Loucy (cell line): ENCODE results near the gene EML1.

Experiments used
- H2AFZ ChIP-seq: fragments of 200-600 bp; sonication (generic); 2 replicates; pipeline ENCODE4 v1.6.0; 2016; ENCODE audit warnings: antibody characterized with exemption, mild to moderate bottlenecking, low read length, moderate library complexity
- H3F3A ChIP-seq: fragments of 200-600 bp; 2 replicates; pipeline ENCODE4 v1.6.0; 2016; ENCODE audit warnings: antibody characterized with exemption, low read depth, mild to moderate bottlenecking
- H3K27me3 ChIP-seq: fragments of 200-600 bp; sonication (generic); 2 replicates; pipeline ENCODE4 v1.6.1; 2014; ENCODE audit warnings: low read length, mild to moderate bottlenecking; ENCODE audit not compliant: insufficient read depth, poor library complexity, severe bottlenecking
- H3K36me3 ChIP-seq: fragments of 200-600 bp; sonication (generic); 2 replicates; pipeline ENCODE4 v1.6.1; 2016; ENCODE audit warnings: low read length; ENCODE audit not compliant: insufficient read depth
- H3K4me1 ChIP-seq: fragments of 200-600 bp; sonication (generic); 2 replicates; pipeline ENCODE4 v1.5.1; 2014; ENCODE audit warnings: low read length, mild to moderate bottlenecking; ENCODE audit not compliant: insufficient read depth, poor library complexity, severe bottlenecking
- H3K4me2 ChIP-seq: fragments of 200-600 bp; sonication (generic); 2 replicates; pipeline ENCODE4 v1.6.0; 2014; ENCODE audit warnings: antibody characterized with exemption, low read length, low read depth, mild to moderate bottlenecking; ENCODE audit not compliant: poor library complexity, severe bottlenecking
- H3K4me3 ChIP-seq: fragments of 200-600 bp; sonication (generic); 2 replicates; pipeline ENCODE4 v1.5.1; 2014; ENCODE audit warnings: low read length, mild to moderate bottlenecking, mixed read lengths; ENCODE audit not compliant: poor library complexity, severe bottlenecking
- H3K79me2 ChIP-seq: fragments of 200-600 bp; sonication (generic); 2 replicates; pipeline ENCODE4 v1.6.1; 2014; ENCODE audit warnings: low read length; ENCODE audit not compliant: insufficient read depth
- H3K9ac ChIP-seq: fragments of 200-600 bp; sonication (generic); 2 replicates; pipeline ENCODE4 v1.6.0; 2014; ENCODE audit warnings: mild to moderate bottlenecking, low read depth, low read length, moderate library complexity; ENCODE audit not compliant: poor library complexity, severe bottlenecking
- H3K9me2 ChIP-seq: fragments of 200-600 bp; sonication (generic); replicated peaks from 2 replicates; pipeline ENCODE4 v1.6.1; 2016; ENCODE audit warnings: low read depth, low read length, mixed read lengths
- H3K9me3 ChIP-seq: fragments of 200-600 bp; sonication (generic); 2 replicates; pipeline ENCODE4 v1.6.1; 2014; ENCODE audit warnings: mild to moderate bottlenecking, antibody characterized with exemption, low read length, low read depth; ENCODE audit not compliant: insufficient read depth
- H4K20me1 ChIP-seq: fragments of 200-600 bp; sonication (generic); 2 replicates; pipeline ENCODE4 v1.6.0; 2014; ENCODE audit warnings: antibody characterized with exemption, low read length, mild to moderate bottlenecking; ENCODE audit not compliant: insufficient read depth, poor library complexity, severe bottlenecking
- EZH2phosphoT487 ChIP-seq: fragments of 200-600 bp; IDR thresholded peaks from 2 replicates; pipeline ENCODE4 v1.6.1; 2018; ENCODE audit warnings: antibody characterized with exemption, mild to moderate bottlenecking, moderate library complexity, borderline replicate concordance
- TF ChIP-seq, protein P1 (sequence below): fragments of 200-600 bp; sonication (generic); conservative IDR thresholded peaks from 2 replicates; pipeline ENCODE4 v1.5.1; 2014; ENCODE audit warnings: mild to moderate bottlenecking, antibody characterized with exemption, low read length

Gene EML1

GRCh38 chr14:99874306-99874705 lies 81.1 kb downstream of the EML1 start:
- H3K79me2 ChIP-seq = no peaks in the 10 kb centered on the region
- H3K27me3 ChIP-seq = peaks cover 15% of the 10 kb centered on the region
- H2AFZ ChIP-seq = no peak overlapping the region
- H3K4me1 ChIP-seq = no peaks in the 10 kb centered on the region
- H3F3A ChIP-seq = no peaks in the 10 kb centered on the region
- H3K9ac ChIP-seq = no peak overlapping the region
- H3K4me2 ChIP-seq = no peak overlapping the region
- H3K36me3 ChIP-seq = no peaks in the 10 kb centered on the region
- H3K4me3 ChIP-seq = no peak overlapping the region
- H3K9me3 ChIP-seq = no peaks in the 10 kb centered on the region
- TF ChIP-seq EZH2phosphoT487 = no peak
- TF ChIP-seq, protein P1, sequence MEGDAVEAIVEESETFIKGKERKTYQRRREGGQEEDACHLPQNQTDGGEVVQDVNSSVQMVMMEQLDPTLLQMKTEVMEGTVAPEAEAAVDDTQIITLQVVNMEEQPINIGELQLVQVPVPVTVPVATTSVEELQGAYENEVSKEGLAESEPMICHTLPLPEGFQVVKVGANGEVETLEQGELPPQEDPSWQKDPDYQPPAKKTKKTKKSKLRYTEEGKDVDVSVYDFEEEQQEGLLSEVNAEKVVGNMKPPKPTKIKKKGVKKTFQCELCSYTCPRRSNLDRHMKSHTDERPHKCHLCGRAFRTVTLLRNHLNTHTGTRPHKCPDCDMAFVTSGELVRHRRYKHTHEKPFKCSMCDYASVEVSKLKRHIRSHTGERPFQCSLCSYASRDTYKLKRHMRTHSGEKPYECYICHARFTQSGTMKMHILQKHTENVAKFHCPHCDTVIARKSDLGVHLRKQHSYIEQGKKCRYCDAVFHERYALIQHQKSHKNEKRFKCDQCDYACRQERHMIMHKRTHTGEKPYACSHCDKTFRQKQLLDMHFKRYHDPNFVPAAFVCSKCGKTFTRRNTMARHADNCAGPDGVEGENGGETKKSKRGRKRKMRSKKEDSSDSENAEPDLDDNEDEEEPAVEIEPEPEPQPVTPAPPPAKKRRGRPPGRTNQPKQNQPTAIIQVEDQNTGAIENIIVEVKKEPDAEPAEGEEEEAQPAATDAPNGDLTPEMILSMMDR = no peak
- no peaks in the 10 kb centered on the region for H4K20me1 ChIP-seq
- H3K9me2 ChIP-seq = no peaks in the 10 kb centered on the region

- H3F3A ChIP-seq = no peaks in the 10 kb centered on the region
- no peak overlapping the region for H3K9ac ChIP-seq
- H3K4me1 ChIP-seq = no peaks in the 10 kb centered on the region
- no peaks in the 10 kb centered on the region for H3K9me3 ChIP-seq
- H3K79me2 ChIP-seq = no peaks in the 10 kb centered on the region
- H3K4me2 ChIP-seq = no peak overlapping the region
- no peak overlapping the region for H3K4me3 ChIP-seq
- TF ChIP-seq, protein P1 = no peak
- no peak for TF ChIP-seq EZH2phosphoT487
- H4K20me1 ChIP-seq = no peaks in the 10 kb centered on the region
- H2AFZ ChIP-seq = no peak overlapping the region
- H3K36me3 ChIP-seq = no peaks in the 10 kb centered on the region
- H3K27me3 ChIP-seq = peaks cover 15% of the 10 kb centered on the region
- H3K9me2 ChIP-seq = no peaks in the 10 kb centered on the region
Measured at GRCh38 chr14:99875421-99875820, 82.2 kb downstream of the EML1 start.

- TF ChIP-seq, protein P1 = no peak
- TF ChIP-seq EZH2phosphoT487 = no peak
- Histone ChIP-seq H3K9ac (no peak overlapping the region), H3K79me2 (no peaks in the 10 kb centered on the region), H3K9me2 (no peaks in the 10 kb centered on the region), H3K9me3 (no peaks in the 10 kb centered on the region), H4K20me1 (no peaks in the 10 kb centered on the region), H2AFZ (no peak overlapping the region), H3K27me3 (peaks cover 15% of the 10 kb centered on the region), H3F3A (no peaks in the 10 kb centered on the region), H3K36me3 (no peaks in the 10 kb centered on the region), H3K4me1 (no peaks in the 10 kb centered on the region), H3K4me2 (no peak overlapping the region), H3K4me3 (no peak overlapping the region)
Measured at GRCh38 chr14:99875836-99876235, 82.6 kb downstream of the EML1 start.
